ENCODE data around the gene MAP7. TPM values are rescaled to one million over a fixed set of nuclear protein-coding genes. Genes with fewer than 3 reads are reported as not detected.

The MAP7 gene
- total and polyA plus RNA-seq, 10 donors: 0.67 to 4.9 (median 3.0) TPM

DNA sequence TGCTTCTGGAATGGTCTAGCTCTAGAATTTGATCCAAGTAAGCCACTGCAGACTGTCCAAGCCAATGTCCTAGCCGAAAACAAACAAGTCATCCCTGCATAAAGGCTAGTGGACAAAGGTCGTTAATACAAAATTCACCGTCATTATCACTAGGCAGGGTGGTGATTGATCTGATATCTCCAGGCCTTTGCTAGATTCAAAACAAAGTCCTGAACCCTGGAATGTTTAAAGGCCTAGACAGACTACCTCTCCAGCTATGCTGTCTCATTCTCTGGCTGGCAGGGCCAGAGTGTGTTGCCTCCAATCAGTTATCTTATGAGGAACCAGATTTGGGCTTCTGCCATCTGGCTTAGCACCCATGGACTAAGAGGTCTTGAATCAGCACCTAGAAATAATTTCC lies 38.3 kb downstream of the MAP7 start:
- no peak for DNase-seq
- 81 to 88% (median 82%) methylated on average over 3 of the region's 3 CpGs for WGBS, 5 donors
- peaks cover 0 to 3% (median 0%) of the 10 kb centered on the region in 7 donors for H3K27me3 ChIP-seq (replicated peaks in 1 of 7)
- H3K36me3 ChIP-seq: no peaks in the 10 kb centered on the region
- H3K27ac ChIP-seq: no peak overlapping the region
- intact Hi-C loops (cut with DNase I; ENCODE audit: low total_unique reads): no loop called here
- TF ChIP-seq POLR2AphosphoS5 (IDR thresholded peaks at IDR 0.05) (no peak), POLR2A (IDR thresholded peaks at IDR 0.05) (no peak)
- TF ChIP-seq, protein P1, sequence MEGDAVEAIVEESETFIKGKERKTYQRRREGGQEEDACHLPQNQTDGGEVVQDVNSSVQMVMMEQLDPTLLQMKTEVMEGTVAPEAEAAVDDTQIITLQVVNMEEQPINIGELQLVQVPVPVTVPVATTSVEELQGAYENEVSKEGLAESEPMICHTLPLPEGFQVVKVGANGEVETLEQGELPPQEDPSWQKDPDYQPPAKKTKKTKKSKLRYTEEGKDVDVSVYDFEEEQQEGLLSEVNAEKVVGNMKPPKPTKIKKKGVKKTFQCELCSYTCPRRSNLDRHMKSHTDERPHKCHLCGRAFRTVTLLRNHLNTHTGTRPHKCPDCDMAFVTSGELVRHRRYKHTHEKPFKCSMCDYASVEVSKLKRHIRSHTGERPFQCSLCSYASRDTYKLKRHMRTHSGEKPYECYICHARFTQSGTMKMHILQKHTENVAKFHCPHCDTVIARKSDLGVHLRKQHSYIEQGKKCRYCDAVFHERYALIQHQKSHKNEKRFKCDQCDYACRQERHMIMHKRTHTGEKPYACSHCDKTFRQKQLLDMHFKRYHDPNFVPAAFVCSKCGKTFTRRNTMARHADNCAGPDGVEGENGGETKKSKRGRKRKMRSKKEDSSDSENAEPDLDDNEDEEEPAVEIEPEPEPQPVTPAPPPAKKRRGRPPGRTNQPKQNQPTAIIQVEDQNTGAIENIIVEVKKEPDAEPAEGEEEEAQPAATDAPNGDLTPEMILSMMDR (IDR thresholded peaks at IDR 0.05 in 8 of 11, conservative IDR thresholded peaks at IDR 0.05 in 3 of 11): no peak
- no peak overlapping the region for H3K4me3 ChIP-seq
- no peaks in the 10 kb centered on the region for H3K4me1 ChIP-seq
- no peaks in the 10 kb centered on the region for H3K9me3 ChIP-seq

GRCh38 chr6:136511397-136511796 lies 38.8 kb downstream of the MAP7 start:
- WGBS, 5 donors: 81 to 92% (median 83%) methylated on average over 1 of the region's 1 CpG

GRCh38 chr6:136510782-136511181 lies 39.4 kb downstream of the MAP7 start:
- Histone ChIP-seq H3K9me3 (no peaks in the 10 kb centered on the region), H3K4me3 (no peak overlapping the region), H3K27ac (no peak overlapping the region), H3K27me3 (replicated peaks in 1 of 7) (no peaks in the 10 kb centered on the region), H3K36me3 (no peaks in the 10 kb centered on the region), H3K4me1 (no peaks in the 10 kb centered on the region)
- intact Hi-C loops (cut with DNase I; ENCODE audit: low total_unique reads): no loop called here
- no peak for DNase-seq
- 76 to 83% (median 78%) methylated on average over 4 of the region's 4 CpGs for WGBS, 5 donors
- TF ChIP-seq POLR2AphosphoS5 (IDR thresholded peaks at IDR 0.05): no peak
- no peak for TF ChIP-seq POLR2A (IDR thresholded peaks at IDR 0.05)
- TF ChIP-seq, protein P1 (IDR thresholded peaks at IDR 0.05 in 8 of 11, conservative IDR thresholded peaks at IDR 0.05 in 3 of 11): no peak

More at GRCh38 chr6:136511397-136511796, 38.8 kb downstream of the MAP7 start:
- no peak overlapping the region for H3K27ac ChIP-seq
- no peak for DNase-seq
- intact Hi-C loops (cut with DNase I; ENCODE audit: low total_unique reads): no loop called here
- H3K27me3 ChIP-seq (replicated peaks in 1 of 7): peaks cover 0 to 3% (median 0%) of the 10 kb centered on the region in 7 donors
- H3K9me3 ChIP-seq: no peaks in the 10 kb centered on the region
- no peaks in the 10 kb centered on the region for H3K4me1 ChIP-seq
- TF ChIP-seq, protein P1 (IDR thresholded peaks at IDR 0.05 in 8 of 11, conservative IDR thresholded peaks at IDR 0.05 in 3 of 11): no peak
- no peak for TF ChIP-seq POLR2A (IDR thresholded peaks at IDR 0.05)
- TF ChIP-seq POLR2AphosphoS5 (IDR thresholded peaks at IDR 0.05): no peak
- no peaks in the 10 kb centered on the region for H3K36me3 ChIP-seq
- no peak overlapping the region for H3K4me3 ChIP-seq

DNA sequence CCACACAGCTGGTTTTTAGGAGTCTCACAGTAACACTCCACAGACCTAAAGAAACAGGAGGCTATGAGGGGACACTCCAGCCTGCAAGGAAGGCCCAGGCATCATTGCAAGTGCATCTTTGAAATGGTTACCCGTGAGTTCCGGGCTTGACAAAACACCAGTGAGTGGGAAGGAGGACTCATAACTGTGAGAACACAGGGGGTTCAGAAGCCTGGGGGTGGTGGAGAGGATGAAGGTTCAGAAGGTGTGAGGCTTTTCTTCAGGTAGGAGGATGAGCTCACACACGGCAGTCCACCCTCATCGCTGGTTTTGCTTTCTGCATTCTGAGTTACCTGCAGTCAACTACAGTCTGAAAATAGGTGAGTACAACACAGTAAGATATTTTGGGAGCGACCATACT lies 39.9 kb downstream of the MAP7 start:
- no peak overlapping the region for H3K4me3 ChIP-seq
- WGBS, 5 donors: 82 to 90% (median 87%) methylated on average over 5 of the region's 5 CpGs
- no peaks in the 10 kb centered on the region for H3K27me3 ChIP-seq (replicated peaks in 1 of 7)
- no peaks in the 10 kb centered on the region for H3K4me1 ChIP-seq
- no peak overlapping the region for H3K27ac ChIP-seq
- no peaks in the 10 kb centered on the region for H3K9me3 ChIP-seq
- no peak for DNase-seq
- H3K36me3 ChIP-seq: no peaks in the 10 kb centered on the region
- TF ChIP-seq POLR2AphosphoS5 (IDR thresholded peaks at IDR 0.05): no peak
- no peak for TF ChIP-seq POLR2A (IDR thresholded peaks at IDR 0.05)
- TF ChIP-seq, protein P1 (IDR thresholded peaks at IDR 0.05 in 8 of 11, conservative IDR thresholded peaks at IDR 0.05 in 3 of 11): no peak
- intact Hi-C loops (cut with DNase I; ENCODE audit: low total_unique reads): no loop called here
